Panc1 (cell line): ENCODE results near the gene CEP68. TPM values are rescaled to one million over a fixed set of nuclear protein-coding genes. Genes with fewer than 3 reads are reported as not detected.

Experiments used
- ATAC-seq: fragments of 200-7000 bp; cut with Tn5 transposase; 2 replicates; pipeline ENCODE4 v1.9.1; 2020; ENCODE audit warnings: mild to moderate bottlenecking, moderate library complexity
- BruUV-seq: library from RNA; stranded (reverse); fragments of 400-500 nt; replicated peaks from 2 replicates; lab custom pipeline; 2021; lab: Mats Ljungman, UMichigan
- CTCF ChIA-PET: fragments of 300-600 bp; sonication (Branson Sonifier 250); formaldehyde crosslinking; loops from one replicate; lab custom pipeline; 2022; ENCODE audit warnings: antibody characterized with exemption; lab: Charles Lee
- POLR2A ChIA-PET: fragments of 300-600 bp; sonication (Branson Sonifier 250); formaldehyde crosslinking; loops from one replicate; lab custom pipeline; 2022; ENCODE audit warnings: antibody characterized with exemption; lab: Charles Lee
- DNase-seq: peaks from one replicate; pipeline ENCODE4 v3.0.0-alpha.2; 2010; ENCODE audit warnings: low read depth, low spot score
- H3K27ac ChIP-seq: 2 replicates; pipeline ENCODE4 v1.5.1; 2011; ENCODE audit warnings: mild to moderate bottlenecking, low read length, inconsistent platforms
- H3K27me3 ChIP-seq: fragments of 200-500 bp; sonication (Bioruptor generic); 2 replicates; pipeline ENCODE4 v1.6.0; 2014; ENCODE audit warnings: low read length, inconsistent platforms; ENCODE audit not compliant: control insufficient read depth, insufficient read depth
- H3K36me3 ChIP-seq: fragments of 200-500 bp; sonication (Bioruptor generic); 2 replicates; pipeline ENCODE4 v1.5.1; 2014; ENCODE audit warnings: inconsistent platforms, mild to moderate bottlenecking, low read length, moderate library complexity; ENCODE audit not compliant: control insufficient read depth, insufficient read depth
- H3K4me1 ChIP-seq: 2 replicates; pipeline ENCODE4 v1.5.1; 2011; ENCODE audit warnings: inconsistent platforms, mild to moderate bottlenecking, low read length, moderate library complexity; ENCODE audit not compliant: control insufficient read depth, insufficient read depth
- H3K4me3 ChIP-seq, 2 experiments: 2 replicates each; pipeline ENCODE4 v1.5.1; 2011 to 2012; ENCODE audit warnings: low read depth in 2 of 2, low read length in 2 of 2, mild to moderate bottlenecking in 2 of 2, inconsistent platforms in 1 of 2, moderate library complexity in 1 of 2
- H3K9me3 ChIP-seq: fragments of 200-500 bp; sonication (Bioruptor generic); 2 replicates; pipeline ENCODE4 v1.5.1; 2014; ENCODE audit warnings: low read depth, mild to moderate bottlenecking, inconsistent platforms, low read length, moderate library complexity; ENCODE audit not compliant: control insufficient read depth, insufficient read depth
- POLR2AphosphoS5 ChIP-seq: IDR thresholded peaks from 2 replicates; pipeline ENCODE4 v1.6.1; 2012; ENCODE audit warnings: mild to moderate bottlenecking, low read depth, low read length, moderate library complexity
- SIN3A ChIP-seq: IDR thresholded peaks from 2 replicates; pipeline ENCODE4 v1.6.1; 2012; ENCODE audit warnings: low read depth, mild to moderate bottlenecking, low read length, moderate library complexity, borderline replicate concordance; ENCODE audit not compliant: insufficient read depth
- TCF7L2 ChIP-seq: IDR thresholded peaks from 2 replicates; pipeline ENCODE4 v1.6.1; 2011; ENCODE audit warnings: mild to moderate bottlenecking, low read depth, low read length, inconsistent platforms
- in situ Hi-C: cut with HindIII; loops from 2 replicates; pipeline ENCODE4 v1.10.0; 2016; ENCODE audit warnings: low sequenced_read_pairs, low pct_unique_long_range_greater_than_20kb
- intact Hi-C: fragments of 100-400 bp; cut with micrococcal nuclease; formaldehyde crosslinking; loops from one replicate; pipeline ENCODE4 v1.10.0; 2022; ENCODE audit not compliant: unreplicated experiment
- total RNA-seq: library from RNA; stranded (reverse); gene quantifications from one replicate; pipeline ENCODE4 v1.2.1, GENCODE V29; 2021; ENCODE audit not compliant: unreplicated experiment
- TF ChIP-seq, protein P1 (sequence below), 2 experiments: IDR thresholded peaks; 2 replicates each; pipeline ENCODE4 v1.6.1; 2011 to 2012; ENCODE audit warnings: low read depth in 2 of 2, control low read depth in 1 of 2, low read length in 1 of 2, mild to moderate bottlenecking in 1 of 2, moderate library complexity in 1 of 2; ENCODE audit not compliant: insufficient read depth in 1 of 2
- TF ChIP-seq, protein P2 (sequence below): fragments of 450-650 bp; IDR thresholded peaks from 2 replicates; pipeline ENCODE4 v1.5.1; 2017; ENCODE audit warnings: mild to moderate bottlenecking

CEP68 gene
- total RNA-seq, 1 experiment from 2014 or later, result 13.3 TPM

DNA sequence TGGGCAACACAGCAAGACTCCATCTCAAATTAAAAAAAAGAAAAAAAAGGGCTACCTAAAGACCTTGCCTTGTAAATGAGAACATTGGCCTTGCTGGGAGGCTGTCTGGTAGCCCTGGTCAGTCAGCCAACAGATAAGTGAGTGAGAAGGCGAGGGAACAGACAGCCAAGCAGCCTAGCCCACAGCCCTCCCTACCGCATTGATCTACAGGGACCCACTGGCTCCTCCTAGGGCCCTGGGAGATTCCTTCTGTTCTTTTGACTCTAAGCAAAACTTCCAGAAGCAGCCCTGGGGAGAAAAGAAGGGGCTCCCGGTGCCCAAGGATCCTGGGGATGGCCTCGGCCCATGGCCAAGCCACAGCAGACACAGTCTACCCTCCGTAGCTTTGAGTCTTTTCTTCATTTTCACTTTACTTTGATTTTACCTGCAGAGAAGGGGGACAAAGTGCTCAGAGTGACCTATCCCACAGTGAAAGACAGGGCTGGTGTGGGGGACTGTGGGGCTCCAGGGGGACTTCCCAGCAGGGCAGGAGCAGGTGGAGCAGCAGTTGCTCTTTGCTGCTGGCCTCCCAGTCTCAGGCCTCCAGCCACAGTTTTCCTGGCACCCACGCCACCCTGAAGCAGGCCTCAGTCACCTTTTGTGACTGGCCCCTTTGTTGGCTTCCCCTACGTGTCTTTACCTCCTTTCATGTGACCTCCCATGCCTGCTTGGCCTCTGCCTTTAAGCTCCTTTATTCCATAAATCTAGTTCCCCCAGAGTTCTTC lies 5.1 kb downstream of the CEP68 start:
- TF ChIP-seq, protein P1, sequence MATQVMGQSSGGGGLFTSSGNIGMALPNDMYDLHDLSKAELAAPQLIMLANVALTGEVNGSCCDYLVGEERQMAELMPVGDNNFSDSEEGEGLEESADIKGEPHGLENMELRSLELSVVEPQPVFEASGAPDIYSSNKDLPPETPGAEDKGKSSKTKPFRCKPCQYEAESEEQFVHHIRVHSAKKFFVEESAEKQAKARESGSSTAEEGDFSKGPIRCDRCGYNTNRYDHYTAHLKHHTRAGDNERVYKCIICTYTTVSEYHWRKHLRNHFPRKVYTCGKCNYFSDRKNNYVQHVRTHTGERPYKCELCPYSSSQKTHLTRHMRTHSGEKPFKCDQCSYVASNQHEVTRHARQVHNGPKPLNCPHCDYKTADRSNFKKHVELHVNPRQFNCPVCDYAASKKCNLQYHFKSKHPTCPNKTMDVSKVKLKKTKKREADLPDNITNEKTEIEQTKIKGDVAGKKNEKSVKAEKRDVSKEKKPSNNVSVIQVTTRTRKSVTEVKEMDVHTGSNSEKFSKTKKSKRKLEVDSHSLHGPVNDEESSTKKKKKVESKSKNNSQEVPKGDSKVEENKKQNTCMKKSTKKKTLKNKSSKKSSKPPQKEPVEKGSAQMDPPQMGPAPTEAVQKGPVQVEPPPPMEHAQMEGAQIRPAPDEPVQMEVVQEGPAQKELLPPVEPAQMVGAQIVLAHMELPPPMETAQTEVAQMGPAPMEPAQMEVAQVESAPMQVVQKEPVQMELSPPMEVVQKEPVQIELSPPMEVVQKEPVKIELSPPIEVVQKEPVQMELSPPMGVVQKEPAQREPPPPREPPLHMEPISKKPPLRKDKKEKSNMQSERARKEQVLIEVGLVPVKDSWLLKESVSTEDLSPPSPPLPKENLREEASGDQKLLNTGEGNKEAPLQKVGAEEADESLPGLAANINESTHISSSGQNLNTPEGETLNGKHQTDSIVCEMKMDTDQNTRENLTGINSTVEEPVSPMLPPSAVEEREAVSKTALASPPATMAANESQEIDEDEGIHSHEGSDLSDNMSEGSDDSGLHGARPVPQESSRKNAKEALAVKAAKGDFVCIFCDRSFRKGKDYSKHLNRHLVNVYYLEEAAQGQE (IDR thresholded peaks at IDR 0.05; ENCODE audit: insufficient read depth in 1 of 2, low read depth in 2 of 2, low read length in 1 of 2), result no peak
- TF ChIP-seq, protein P2, sequence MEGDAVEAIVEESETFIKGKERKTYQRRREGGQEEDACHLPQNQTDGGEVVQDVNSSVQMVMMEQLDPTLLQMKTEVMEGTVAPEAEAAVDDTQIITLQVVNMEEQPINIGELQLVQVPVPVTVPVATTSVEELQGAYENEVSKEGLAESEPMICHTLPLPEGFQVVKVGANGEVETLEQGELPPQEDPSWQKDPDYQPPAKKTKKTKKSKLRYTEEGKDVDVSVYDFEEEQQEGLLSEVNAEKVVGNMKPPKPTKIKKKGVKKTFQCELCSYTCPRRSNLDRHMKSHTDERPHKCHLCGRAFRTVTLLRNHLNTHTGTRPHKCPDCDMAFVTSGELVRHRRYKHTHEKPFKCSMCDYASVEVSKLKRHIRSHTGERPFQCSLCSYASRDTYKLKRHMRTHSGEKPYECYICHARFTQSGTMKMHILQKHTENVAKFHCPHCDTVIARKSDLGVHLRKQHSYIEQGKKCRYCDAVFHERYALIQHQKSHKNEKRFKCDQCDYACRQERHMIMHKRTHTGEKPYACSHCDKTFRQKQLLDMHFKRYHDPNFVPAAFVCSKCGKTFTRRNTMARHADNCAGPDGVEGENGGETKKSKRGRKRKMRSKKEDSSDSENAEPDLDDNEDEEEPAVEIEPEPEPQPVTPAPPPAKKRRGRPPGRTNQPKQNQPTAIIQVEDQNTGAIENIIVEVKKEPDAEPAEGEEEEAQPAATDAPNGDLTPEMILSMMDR, result no peak
- TF ChIP-seq TCF7L2, result no peak
- no peak for TF ChIP-seq POLR2AphosphoS5
- no peak for TF ChIP-seq SIN3A
- intact Hi-C loops, result no loop called here
- ChIA-PET CTCF (no interaction called here), POLR2A (interaction anchor here (0.6 kb wide), 1 partner anchor 62 kb away, joined by 6 read pairs; no protein-coding TSS in a partner anchor)
- DNase-seq (no peak), ATAC-seq (no peak)
- peaks cover 16% of the 10 kb centered on the region for H3K4me1 ChIP-seq
- no peak overlapping the region for H3K27ac ChIP-seq
- no peaks in the 10 kb centered on the region; the same call in 1 of the 2 replicates for H3K36me3 ChIP-seq
- H3K4me3 ChIP-seq, result no peak overlapping the region
- H3K9me3 ChIP-seq, result no peaks in the 10 kb centered on the region
- in situ Hi-C loops, result no loop called here
- no peaks in the 10 kb centered on the region for H3K27me3 ChIP-seq
- no TSS peak for BruUV-seq

DNA sequence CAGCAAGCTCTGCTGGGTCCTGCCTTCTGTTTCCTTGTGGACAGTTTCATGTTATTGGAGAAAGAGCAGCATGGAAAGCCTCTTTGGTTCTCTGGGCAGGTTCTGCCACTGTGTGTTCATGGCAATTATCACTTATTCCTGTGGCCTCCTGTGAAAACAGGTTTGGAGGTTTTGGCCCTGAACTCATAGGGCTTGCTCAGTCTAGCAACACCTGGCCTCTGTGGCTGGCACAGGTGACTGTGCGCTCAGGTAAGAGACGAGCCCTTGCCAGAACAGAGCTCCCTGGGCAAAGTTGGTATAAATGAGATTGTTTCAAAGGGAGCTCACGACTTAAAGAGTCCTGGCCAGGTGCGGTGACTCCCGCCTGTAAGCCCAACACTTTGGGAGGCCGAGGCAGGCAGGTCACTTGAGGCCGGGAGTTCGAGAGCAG lies 5.7 kb downstream of the CEP68 start:
- ATAC-seq (no peak), DNase-seq (no peak)
- ChIA-PET CTCF (no interaction called here), POLR2A (interaction anchor here (0.6 kb wide), 1 partner anchor 61 kb away, joined by 6 read pairs; no protein-coding TSS in a partner anchor)
- intact Hi-C loops (no loop called here), in situ Hi-C loops (no loop called here)
- no peaks in the 10 kb centered on the region for H3K27me3 ChIP-seq
- no peak for TF ChIP-seq TCF7L2
- TF ChIP-seq, protein P1 (IDR thresholded peaks at IDR 0.05; ENCODE audit: insufficient read depth in 1 of 2, low read depth in 2 of 2, low read length in 1 of 2), result no peak
- TF ChIP-seq POLR2AphosphoS5, result no peak
- H3K9me3 ChIP-seq, result no peaks in the 10 kb centered on the region
- H3K4me1 ChIP-seq, result peaks cover 16% of the 10 kb centered on the region
- H3K4me3 ChIP-seq, result no peak overlapping the region
- no peak overlapping the region for H3K27ac ChIP-seq
- no TSS peak for BruUV-seq
- no peaks in the 10 kb centered on the region for H3K36me3 ChIP-seq
